RWPE2 (cell line): ENCODE measurements around the gene GTF2A1.

Experiments used
- ATAC-seq: fragments of 200-7000 bp; cut with Tn5 transposase; 3 replicates; pipeline ENCODE4 v1.9.1; 2021; ENCODE audit warnings: low read depth
- DNase-seq: peaks from one replicate; pipeline ENCODE4 v3.0.0-alpha.2; 2020; ENCODE audit warnings: low spot score
- H3K27ac ChIP-seq: fragments of 450-650 bp; 2 replicates; pipeline ENCODE4 v1.5.1; 2017; ENCODE audit warnings: mild to moderate bottlenecking; ENCODE audit not compliant: poor library complexity, severe bottlenecking
- H3K27me3 ChIP-seq: fragments of 250-450 bp; sonication (Bioruptor Pico); 2 replicates; pipeline ENCODE4 v1.5.1; 2021; ENCODE audit warnings: mild to moderate bottlenecking, moderate library complexity; ENCODE audit not compliant: insufficient read depth, poor library complexity, severe bottlenecking
- H3K36me3 ChIP-seq: fragments of 250-450 bp; sonication (Bioruptor Pico); 2 replicates; pipeline ENCODE4 v1.5.1; 2020; ENCODE audit warnings: low read depth, mild to moderate bottlenecking, moderate library complexity
- H3K4me1 ChIP-seq: fragments of 250-450 bp; sonication (Bioruptor Pico); 2 replicates; pipeline ENCODE4 v1.5.1; 2021; ENCODE audit warnings: mild to moderate bottlenecking, moderate library complexity; ENCODE audit not compliant: insufficient read depth, poor library complexity, severe bottlenecking
- H3K4me3 ChIP-seq: fragments of 250-450 bp; sonication (Bioruptor Pico); 2 replicates; pipeline ENCODE4 v1.5.1; 2021; ENCODE audit warnings: mild to moderate bottlenecking, moderate library complexity; ENCODE audit not compliant: severe bottlenecking
- H3K9me3 ChIP-seq: fragments of 250-450 bp; sonication (Bioruptor Pico); 2 replicates; pipeline ENCODE4 v1.5.1; 2021; ENCODE audit warnings: mild to moderate bottlenecking, moderate library complexity; ENCODE audit not compliant: severe bottlenecking
- CTCF ChIP-seq: fragments of 450-650 bp; IDR thresholded peaks from one replicate; pipeline ENCODE4 v1.5.1; 2017; ENCODE audit warnings: mild to moderate bottlenecking, moderate library complexity; ENCODE audit not compliant: poor library complexity, severe bottlenecking

GTF2A1 gene

GRCh38 chr14:81144824-81145603 lies 75.7 kb downstream of the GTF2A1 start:
- ATAC-seq (no peak), DNase-seq (no peak)
- no peak overlapping the region for H3K27ac ChIP-seq
- no peak overlapping the region for H3K4me3 ChIP-seq
- TF ChIP-seq CTCF: no peak
- peaks cover 2% of the 10 kb centered on the region for H3K27me3 ChIP-seq
- H3K36me3 ChIP-seq: no peaks in the 10 kb centered on the region
- no peaks in the 10 kb centered on the region for H3K9me3 ChIP-seq
- H3K4me1 ChIP-seq: no peaks in the 10 kb centered on the region

- Histone ChIP-seq H3K27me3 (no peaks in the 10 kb centered on the region), H3K36me3 (no peaks in the 10 kb centered on the region), H3K4me1 (no peaks in the 10 kb centered on the region), H3K9me3 (no peaks in the 10 kb centered on the region), H3K4me3 (no peak overlapping the region), H3K27ac (no peak overlapping the region)
- TF ChIP-seq CTCF: no peak
- ATAC-seq: no peak
- no peak for DNase-seq
These were observed 77.0 kb downstream of the GTF2A1 start for GRCh38 chr14:81143793-81144192.

- peaks cover 6% of the 10 kb centered on the region for H3K4me1 ChIP-seq
- no peaks in the 10 kb centered on the region for H3K27me3 ChIP-seq
- H3K9me3 ChIP-seq: no peaks in the 10 kb centered on the region
- ATAC-seq (no peak), DNase-seq (no peak)
- no peaks in the 10 kb centered on the region for H3K36me3 ChIP-seq
- no peak overlapping the region for H3K4me3 ChIP-seq
- TF ChIP-seq CTCF: no peak
- no peak overlapping the region for H3K27ac ChIP-seq
These were observed 79.3 kb downstream of the GTF2A1 start for GRCh38 chr14:81141426-81141825.

GRCh38 chr14:81138429-81138828 lies 82.3 kb downstream of the GTF2A1 start:
- no peaks in the 10 kb centered on the region for H3K9me3 ChIP-seq
- no peak for ATAC-seq
- no peak overlapping the region for H3K4me3 ChIP-seq
- H3K27ac ChIP-seq: no peak overlapping the region
- peaks cover 6% of the 10 kb centered on the region for H3K4me1 ChIP-seq
- no peak for DNase-seq
- H3K36me3 ChIP-seq: no peaks in the 10 kb centered on the region
- H3K27me3 ChIP-seq: peaks cover 5% of the 10 kb centered on the region
- no peak for TF ChIP-seq CTCF

GRCh38 chr14:81137316-81137715 lies 83.4 kb downstream of the GTF2A1 start:
- TF ChIP-seq CTCF: no peak

More at GRCh38 chr14:81137316-81137715, 83.4 kb downstream of the GTF2A1 start:
- peaks cover 12% of the 10 kb centered on the region for H3K27me3 ChIP-seq
- DNase-seq: no peak
- no peaks in the 10 kb centered on the region for H3K9me3 ChIP-seq
- H3K36me3 ChIP-seq: no peaks in the 10 kb centered on the region
- H3K27ac ChIP-seq: no peak overlapping the region
- H3K4me1 ChIP-seq: peaks cover 6% of the 10 kb centered on the region
- H3K4me3 ChIP-seq: no peak overlapping the region
- peak; percentile 98 for ATAC-seq
